ENCODE data around the gene BSCL2.

BSCL2 gene

DNA sequence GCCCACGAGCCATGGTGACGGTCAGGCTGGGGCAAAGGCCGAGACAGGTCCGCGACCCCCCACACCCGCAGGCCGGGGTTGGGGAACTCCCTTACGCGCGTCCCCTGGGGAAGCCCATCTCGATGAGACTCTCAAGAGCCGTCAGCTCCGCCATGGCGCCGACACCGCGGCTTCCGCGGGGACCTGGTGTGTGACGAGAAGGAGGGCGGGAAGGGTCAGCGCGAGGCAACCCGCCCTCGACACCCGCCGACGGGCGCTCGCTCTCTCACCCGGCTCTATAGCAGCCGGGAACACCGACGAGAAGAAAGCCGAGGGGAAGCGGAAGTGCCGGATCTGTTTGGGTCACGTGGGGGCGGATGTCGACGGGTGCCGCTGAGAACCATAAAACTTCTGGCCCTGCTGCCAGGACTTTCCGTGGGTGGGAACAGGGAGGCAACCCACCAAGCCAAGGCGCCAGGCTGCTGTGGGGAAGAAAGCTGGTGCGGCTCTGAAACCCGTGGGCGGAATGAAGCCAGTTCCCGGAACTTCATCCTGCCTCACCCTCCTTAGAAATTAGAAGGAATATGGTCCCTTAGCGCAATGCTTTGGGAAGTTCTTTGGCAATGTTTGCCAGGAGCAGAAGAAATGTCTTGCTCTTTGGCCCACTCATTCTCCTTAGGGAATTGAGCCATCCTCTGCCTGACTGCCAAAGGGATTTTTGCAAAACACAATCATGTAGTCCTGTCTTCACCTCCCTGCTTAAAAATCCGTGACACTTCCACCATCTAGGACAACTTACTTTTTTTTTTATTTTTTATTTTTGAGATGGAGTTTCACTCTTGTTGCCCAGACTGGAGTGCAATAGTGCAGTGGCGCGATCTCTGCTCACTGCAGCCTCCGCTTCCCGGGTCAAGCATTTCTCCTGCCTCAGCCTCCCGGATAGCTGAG, 28.2 kb downstream of the BSCL2 start, which contains the start of gene UBXN1:
UBXN1 (minus strand) TSS at position 304 of the 927 bp plus-strand sequence; CDS start at position 154, 150 bp downstream.
- Histone ChIP-seq H3K79me2 (ENCODE audit: control insufficient read depth, insufficient read depth, low read length) (peaks cover 10% of the 10 kb centered on the region), H3K27ac (ENCODE audit: low read depth, low read length) (peak within 1 kb of the TSS; percentile 1), H3K79me1 (ENCODE audit: low read length) (peaks cover 9% of the 10 kb centered on the region), H3K23ac (ENCODE audit: low read length) (no peak within 1 kb of the TSS), H4K8ac (ENCODE audit: low read depth, low read length) (peak within 1 kb of the TSS; percentile 6), H3K9ac (ENCODE audit: low read length) (peak within 1 kb of the TSS; percentile 86), H3K4me2 (ENCODE audit: low read length) (peak within 1 kb of the TSS; percentile 72), H3K27me3 (ENCODE audit: insufficient read depth, low read length, poor library complexity) (no peaks in the 10 kb centered on the region), H2BK15ac (replicated peaks; ENCODE audit: low read depth) (no peak within 1 kb of the TSS), H3K36me3 (ENCODE audit: control insufficient read depth, insufficient read depth, low read length) (peaks cover 5% of the 10 kb centered on the region), H3K18ac (ENCODE audit: low read length) (no peak within 1 kb of the TSS), H2BK120ac (ENCODE audit: low read depth, low read length) (no peak within 1 kb of the TSS), H3K4ac (ENCODE audit: low read depth, low read length) (no peak within 1 kb of the TSS), H2AK5ac (ENCODE audit: low read length) (no peak within 1 kb of the TSS), H3K56ac (ENCODE audit: low read length) (peak within 1 kb of the TSS; percentile 94), H3K4me1 (ENCODE audit: control insufficient read depth, low read depth, low read length) (peaks cover 3% of the 10 kb centered on the region), H2BK5ac (ENCODE audit: low read length) (no peak within 1 kb of the TSS), H4K5ac (ENCODE audit: low read length) (peak within 1 kb of the TSS; percentile 93), H3K4me3 (ENCODE audit: low read length) (peak within 1 kb of the TSS; percentile 84)
- no CpG with 5 or more reads among the region's 55 CpGs for WGBS (ENCODE audit: extremely low coverage, insufficient coverage, low lambda C conversion rate)
- peak; percentile 90 for DNase-seq

DNA sequence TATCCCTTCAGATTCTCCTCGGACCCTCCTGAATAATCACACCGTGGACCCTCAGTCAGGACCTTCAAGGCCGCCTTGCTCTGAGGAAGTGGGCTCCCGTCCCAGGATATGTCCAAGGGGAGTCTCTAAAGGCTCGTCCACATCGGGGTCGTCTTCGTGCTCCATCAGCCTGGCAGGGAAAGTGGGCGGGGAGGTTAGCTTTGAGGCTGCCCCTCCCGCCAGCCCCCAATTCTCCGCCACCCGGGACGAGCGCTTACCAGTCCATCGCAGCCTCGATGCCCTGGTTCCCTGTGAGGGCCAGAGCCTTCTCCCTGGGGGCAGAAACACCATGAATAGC, 28.8 kb downstream of the BSCL2 start:
- no peaks in the 10 kb centered on the region for H3K27me3 ChIP-seq (ENCODE audit: insufficient read depth, low read length, poor library complexity)
- peak overlapping the region; percentile 84 for H3K4me3 ChIP-seq (ENCODE audit: low read length)
- H3K4me2 ChIP-seq (ENCODE audit: low read length) = peak overlapping the region; percentile 72
- no peak overlapping the region for H4K5ac ChIP-seq (ENCODE audit: low read length)
- peak overlapping the region; percentile 86 for H3K9ac ChIP-seq (ENCODE audit: low read length)
- peaks cover 3% of the 10 kb centered on the region for H3K4me1 ChIP-seq (ENCODE audit: control insufficient read depth, low read depth, low read length)
- no peak overlapping the region for H2BK120ac ChIP-seq (ENCODE audit: low read depth, low read length)
- H3K36me3 ChIP-seq (ENCODE audit: control insufficient read depth, insufficient read depth, low read length) = peaks cover 5% of the 10 kb centered on the region
- H2AK5ac ChIP-seq (ENCODE audit: low read length) = no peak overlapping the region
- no peak for DNase-seq
- peaks cover 10% of the 10 kb centered on the region for H3K79me2 ChIP-seq (ENCODE audit: control insufficient read depth, insufficient read depth, low read length)
- peaks cover 9% of the 10 kb centered on the region for H3K79me1 ChIP-seq (ENCODE audit: low read length)
- peak overlapping the region; percentile 94 for H3K56ac ChIP-seq (ENCODE audit: low read length)
- H3K23ac ChIP-seq (ENCODE audit: low read length) = no peak overlapping the region
- WGBS (ENCODE audit: extremely low coverage, insufficient coverage, low lambda C conversion rate) = no CpG with 5 or more reads among the region's 16 CpGs
- H3K27ac ChIP-seq (ENCODE audit: low read depth, low read length) = no peak overlapping the region
- no peak overlapping the region for H3K4ac ChIP-seq (ENCODE audit: low read depth, low read length)
- H3K18ac ChIP-seq (ENCODE audit: low read length) = no peak overlapping the region
- no peak overlapping the region for H4K8ac ChIP-seq (ENCODE audit: low read depth, low read length)
- H2BK15ac ChIP-seq (replicated peaks; ENCODE audit: low read depth) = no peak overlapping the region
- no peak overlapping the region for H2BK5ac ChIP-seq (ENCODE audit: low read length)

- no peak overlapping the region for H4K8ac ChIP-seq (ENCODE audit: low read depth, low read length)
- no peak overlapping the region for H2BK15ac ChIP-seq (replicated peaks; ENCODE audit: low read depth)
- no CpG with 5 or more reads among the region's 15 CpGs for WGBS (ENCODE audit: extremely low coverage, insufficient coverage, low lambda C conversion rate)
- no peak overlapping the region for H2BK120ac ChIP-seq (ENCODE audit: low read depth, low read length)
- H3K79me2 ChIP-seq (ENCODE audit: control insufficient read depth, insufficient read depth, low read length) = peaks cover 14% of the 10 kb centered on the region
- no peak overlapping the region for H3K23ac ChIP-seq (ENCODE audit: low read length)
- no peak overlapping the region for H3K27ac ChIP-seq (ENCODE audit: low read depth, low read length)
- H3K56ac ChIP-seq (ENCODE audit: low read length) = no peak overlapping the region
- peaks cover 11% of the 10 kb centered on the region for H3K79me1 ChIP-seq (ENCODE audit: low read length)
- H2BK5ac ChIP-seq (ENCODE audit: low read length) = no peak overlapping the region
- H4K5ac ChIP-seq (ENCODE audit: low read length) = no peak overlapping the region
- no peak overlapping the region for H3K4ac ChIP-seq (ENCODE audit: low read depth, low read length)
- peaks cover 3% of the 10 kb centered on the region for H3K4me1 ChIP-seq (ENCODE audit: control insufficient read depth, low read depth, low read length)
- DNase-seq = no peak
- H3K9ac ChIP-seq (ENCODE audit: low read length) = peak overlapping the region; percentile 22
- H2AK5ac ChIP-seq (ENCODE audit: low read length) = no peak overlapping the region
- no peak overlapping the region for H3K18ac ChIP-seq (ENCODE audit: low read length)
- H3K36me3 ChIP-seq (ENCODE audit: control insufficient read depth, insufficient read depth, low read length) = peaks cover 5% of the 10 kb centered on the region
- peak overlapping the region; percentile 72 for H3K4me2 ChIP-seq (ENCODE audit: low read length)
- no peaks in the 10 kb centered on the region for H3K27me3 ChIP-seq (ENCODE audit: insufficient read depth, low read length, poor library complexity)
- H3K4me3 ChIP-seq (ENCODE audit: low read length) = no peak overlapping the region
These were observed 29.5 kb downstream of the BSCL2 start for GRCh38 chr11:62677714-62678113.

DNA sequence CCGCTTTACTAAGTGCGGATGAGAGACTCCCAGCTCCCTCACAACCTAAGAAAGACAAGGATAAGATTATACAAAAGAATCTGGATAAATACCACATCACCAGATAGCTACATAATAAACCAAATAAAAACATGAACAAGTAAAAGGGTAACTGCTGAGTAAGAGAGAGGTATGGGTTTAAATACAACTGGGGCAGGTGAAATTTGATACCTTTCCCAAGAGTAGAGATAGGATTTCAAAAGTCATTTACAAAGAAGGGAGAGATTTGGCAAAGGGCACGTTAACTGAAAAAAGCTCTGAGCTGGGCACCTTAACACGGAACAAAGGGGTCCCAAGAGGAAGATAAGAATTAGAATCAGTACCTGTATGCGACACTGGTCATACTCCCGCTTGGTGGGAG, 30.1 kb downstream of the BSCL2 start:
- peaks cover 14% of the 10 kb centered on the region for H3K79me2 ChIP-seq (ENCODE audit: control insufficient read depth, insufficient read depth, low read length)
- H3K4me1 ChIP-seq (ENCODE audit: control insufficient read depth, low read depth, low read length) = peaks cover 3% of the 10 kb centered on the region
- no peak overlapping the region for H3K23ac ChIP-seq (ENCODE audit: low read length)
- peaks cover 11% of the 10 kb centered on the region for H3K79me1 ChIP-seq (ENCODE audit: low read length)
- H3K9ac ChIP-seq (ENCODE audit: low read length) = no peak overlapping the region
- no peak overlapping the region for H2BK15ac ChIP-seq (replicated peaks; ENCODE audit: low read depth)
- no peak overlapping the region for H2BK120ac ChIP-seq (ENCODE audit: low read depth, low read length)
- no CpG with 5 or more reads among the region's 6 CpGs for WGBS (ENCODE audit: extremely low coverage, insufficient coverage, low lambda C conversion rate)
- DNase-seq = no peak
- H2AK5ac ChIP-seq (ENCODE audit: low read length) = no peak overlapping the region
- H3K36me3 ChIP-seq (ENCODE audit: control insufficient read depth, insufficient read depth, low read length) = peaks cover 5% of the 10 kb centered on the region
- no peak overlapping the region for H4K8ac ChIP-seq (ENCODE audit: low read depth, low read length)
- H3K56ac ChIP-seq (ENCODE audit: low read length) = no peak overlapping the region
- H3K4me2 ChIP-seq (ENCODE audit: low read length) = no peak overlapping the region
- H2BK5ac ChIP-seq (ENCODE audit: low read length) = no peak overlapping the region
- no peak overlapping the region for H3K4ac ChIP-seq (ENCODE audit: low read depth, low read length)
- H3K18ac ChIP-seq (ENCODE audit: low read length) = no peak overlapping the region
- H4K5ac ChIP-seq (ENCODE audit: low read length) = no peak overlapping the region
- no peaks in the 10 kb centered on the region for H3K27me3 ChIP-seq (ENCODE audit: insufficient read depth, low read length, poor library complexity)
- no peak overlapping the region for H3K27ac ChIP-seq (ENCODE audit: low read depth, low read length)
- no peak overlapping the region for H3K4me3 ChIP-seq (ENCODE audit: low read length)

DNA sequence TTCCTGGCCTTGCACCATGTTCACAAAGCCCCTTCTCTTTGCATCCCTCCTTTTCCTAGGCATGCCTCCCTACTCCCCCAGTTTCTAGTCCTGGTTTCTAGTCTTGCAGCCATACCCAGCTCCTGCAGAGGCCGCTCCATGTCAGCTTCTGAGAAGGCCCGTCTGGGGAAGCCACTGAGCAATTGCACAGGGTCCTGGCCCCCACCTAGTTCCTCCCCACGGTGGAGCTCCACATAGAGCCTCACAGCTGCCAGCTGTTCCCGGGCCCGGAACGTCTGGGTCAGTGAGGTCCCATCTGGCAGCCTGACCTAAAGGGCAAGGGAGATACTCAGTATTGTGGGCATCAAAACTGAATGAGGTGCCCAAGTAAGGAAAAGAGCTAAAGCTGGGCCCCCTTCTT, 30.5 kb downstream of the BSCL2 start:
- Histone ChIP-seq H2BK120ac (ENCODE audit: low read depth, low read length) (no peak overlapping the region), H2BK15ac (replicated peaks; ENCODE audit: low read depth) (no peak overlapping the region), H3K4me1 (ENCODE audit: control insufficient read depth, low read depth, low read length) (peaks cover 3% of the 10 kb centered on the region)

More for the DNA sequence above, 30.5 kb downstream of the BSCL2 start:
- peaks cover 14% of the 10 kb centered on the region for H3K79me2 ChIP-seq (ENCODE audit: control insufficient read depth, insufficient read depth, low read length)
- H2BK5ac ChIP-seq (ENCODE audit: low read length) = no peak overlapping the region
- H3K9ac ChIP-seq (ENCODE audit: low read length) = no peak overlapping the region
- no peak overlapping the region for H2AK5ac ChIP-seq (ENCODE audit: low read length)
- no peak for DNase-seq
- H3K79me1 ChIP-seq (ENCODE audit: low read length) = peaks cover 11% of the 10 kb centered on the region
- no peak overlapping the region for H3K4ac ChIP-seq (ENCODE audit: low read depth, low read length)
- no CpG with 5 or more reads among the region's 6 CpGs for WGBS (ENCODE audit: extremely low coverage, insufficient coverage, low lambda C conversion rate)
- no peak overlapping the region for H3K4me2 ChIP-seq (ENCODE audit: low read length)
- H3K27me3 ChIP-seq (ENCODE audit: insufficient read depth, low read length, poor library complexity) = no peaks in the 10 kb centered on the region
- H4K5ac ChIP-seq (ENCODE audit: low read length) = no peak overlapping the region
- H3K36me3 ChIP-seq (ENCODE audit: control insufficient read depth, insufficient read depth, low read length) = peaks cover 5% of the 10 kb centered on the region
- H3K4me3 ChIP-seq (ENCODE audit: low read length) = no peak overlapping the region
- no peak overlapping the region for H3K18ac ChIP-seq (ENCODE audit: low read length)
- H3K23ac ChIP-seq (ENCODE audit: low read length) = no peak overlapping the region
- no peak overlapping the region for H3K56ac ChIP-seq (ENCODE audit: low read length)
- H4K8ac ChIP-seq (ENCODE audit: low read depth, low read length) = no peak overlapping the region
- no peak overlapping the region for H3K27ac ChIP-seq (ENCODE audit: low read depth, low read length)

All from mesendoderm (in vitro differentiated cells).